ENCODE data around the gene MOXD1. TPM values are rescaled to one million over a fixed set of nuclear protein-coding genes. Genes with fewer than 3 reads are reported as not detected.

MOXD1 gene
- total and polyA plus RNA-seq, 2 of the 8 experiments (the other 6 are each of a cell fraction or from before 2014, with no cell fraction given), result 1.6 to 3.5 TPM

GRCh38 chr6:132246120-132246617 lies 155.1 kb downstream of the MOXD1 start (continued):
- TF ChIP-seq CHD7 (IDR thresholded peaks at IDR 0.05; ENCODE audit: insufficient replicate concordance, low read length) (no peak), CBX8 (IDR thresholded peaks at IDR 0.05; ENCODE audit: borderline replicate concordance, low read depth, low read length) (no peak), POU5F1 (IDR thresholded peaks at IDR 0.05; ENCODE audit: low read depth, low read length) (no peak), PHF8 (conservative IDR thresholded peaks at IDR 0.05; ENCODE audit: low read depth, low read length) (no peak), CTBP2 (IDR thresholded peaks at IDR 0.05; ENCODE audit: borderline replicate concordance, insufficient read depth, insufficient read length, low read length) (no peak)
